NCI-H1694 (cell line): ENCODE data around the gene CCN2.
A peak's percentile ranks its signal among the peaks of the same experiment; 100 is the strongest.
"Not testable (repeated sequence)": the region's sequence is repeated elsewhere in the genome, so short reads cannot be mapped to it uniquely, and the experiment has no call there.

Source experiments
- DNase-seq: peaks from one replicate; lab custom pipeline; 2025; lab: John Stamatoyannopoulos, UW

Gene CCN2

DNA sequence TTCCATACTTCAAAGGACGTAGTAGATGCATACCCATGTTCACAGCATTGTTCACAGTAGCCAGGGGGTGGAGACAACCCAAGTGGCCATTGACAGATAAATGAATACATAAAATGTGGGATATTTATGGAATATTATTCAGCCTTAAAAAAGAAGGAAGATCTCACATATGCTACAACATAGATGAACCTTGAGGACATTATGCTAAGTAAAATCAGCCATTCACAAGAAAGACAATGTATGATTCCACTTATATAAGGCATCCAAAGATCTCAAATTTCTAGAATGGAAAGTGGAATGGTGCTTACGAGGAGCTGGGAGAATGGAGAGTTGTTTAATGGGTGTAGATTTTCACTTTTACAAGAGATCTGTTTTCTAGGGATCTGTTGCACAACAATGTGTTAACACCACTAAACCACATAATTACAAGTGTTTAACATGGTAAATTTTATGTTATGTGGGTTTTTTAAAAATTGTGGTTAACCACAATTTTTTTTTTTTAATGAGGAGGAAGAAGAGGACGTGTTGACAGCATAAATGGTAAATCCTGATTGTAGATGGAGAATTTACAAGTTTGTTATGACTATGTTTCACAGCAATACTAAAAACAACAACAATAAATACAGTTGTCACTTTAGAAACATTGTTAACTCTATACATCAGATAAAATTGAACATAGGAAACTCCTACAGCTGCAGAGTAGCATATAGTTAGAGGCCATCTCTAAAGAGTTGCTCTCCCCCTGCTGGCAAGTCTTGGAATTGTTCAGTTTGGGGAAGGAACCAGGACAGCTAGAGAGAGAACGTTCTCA lies 41.6 kb downstream of the CCN2 start:
- peak; percentile 56 for DNase-seq

GRCh38 chr6:131908787-131909186 lies 42.4 kb downstream of the CCN2 start:
- not testable (repeated sequence) for DNase-seq

GRCh38 chr6:131903734-131904133 lies 47.4 kb downstream of the CCN2 start:
- DNase-seq, result not testable (repeated sequence)

- not testable (repeated sequence) for DNase-seq
Measured at GRCh38 chr6:131901326-131901873, 49.8 kb downstream of the CCN2 start.

DNA sequence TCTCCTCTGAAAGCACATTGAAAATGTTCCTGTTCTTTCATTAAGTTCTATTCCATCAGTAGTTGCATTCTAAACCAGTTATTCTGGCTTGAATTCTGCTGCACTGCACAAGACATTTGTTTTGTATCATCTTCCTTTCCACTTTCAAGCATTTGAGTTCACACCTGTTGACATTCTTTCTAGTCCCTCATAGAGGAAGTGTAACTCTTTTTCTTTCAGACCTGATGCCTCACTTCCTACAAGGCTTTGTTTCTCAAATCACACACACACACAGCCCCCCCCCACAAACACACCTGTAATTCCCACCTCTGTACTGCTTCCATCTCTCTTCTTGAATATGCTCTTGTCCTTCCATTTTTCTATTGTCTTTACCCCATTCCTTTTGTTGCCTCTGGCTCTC lies 50.9 kb downstream of the CCN2 start:
- DNase-seq, result no peak

- no peak for DNase-seq
Measured at GRCh38 chr6:131898718-131899117, 52.5 kb downstream of the CCN2 start.
